ENCODE results near the gene DUS2. TPM values are rescaled to one million over a fixed set of nuclear protein-coding genes. Genes with fewer than 3 reads are reported as not detected.
A peak's percentile ranks its signal among the peaks of the same experiment; 100 is the strongest.

The DUS2 gene
- total RNA-seq, 1 experiment from 2014 or later, result 27.3 TPM

- TF ChIP-seq YY1 (IDR thresholded peaks at IDR 0.05; ENCODE audit: extremely low read depth, insufficient replicate concordance, low read depth, low read length) (no peak), SRF (IDR thresholded peaks at IDR 0.05; ENCODE audit: low read depth) (no peak), ZBTB33 (IDR thresholded peaks at IDR 0.05; ENCODE audit: extremely low read depth, insufficient replicate concordance, low read length) (peak; percentile 95), CTCF (IDR thresholded peaks at IDR 0.05 in 2 of 3, conservative IDR thresholded peaks at IDR 0.05 in 1 of 3; ENCODE audit: borderline replicate concordance in 1 of 3, insufficient read depth in 1 of 3, low read depth in 2 of 3, low read length in 2 of 3) (no peak), SP1 (IDR thresholded peaks at IDR 0.05; ENCODE audit: low read depth) (0 out of 2 replicates have a peak, but pooled peaks have one; percentile 55), FOSL1 (IDR thresholded peaks at IDR 0.05; ENCODE audit: low read depth) (no peak), EZH2phosphoT487 (IDR thresholded peaks at IDR 0.05; ENCODE audit: borderline replicate concordance) (no peak), RAD21 (IDR thresholded peaks at IDR 0.05; ENCODE audit: low read depth) (no peak), EGR1 (IDR thresholded peaks at IDR 0.05; ENCODE audit: low read depth) (peak; percentile 70; the same call in 1 of the 2 replicates), POLR2AphosphoS5 (IDR thresholded peaks at IDR 0.05; ENCODE audit: low read depth, low read length) (no peak)
These were observed 61.6 kb downstream of the DUS2 start (continued) for GRCh38 chr16:68084504-68085258.

All from HCT116 (cell line).